ENCODE data around the gene IER5. TPM values are rescaled to one million over a fixed set of nuclear protein-coding genes. Genes with fewer than 3 reads are reported as not detected.

IER5 gene
- total and polyA plus RNA-seq, 2 of the 13 experiments (the other 11 are each of a cell fraction or from before 2014, with no cell fraction given) = 2.5 to 3.5 TPM

DNA sequence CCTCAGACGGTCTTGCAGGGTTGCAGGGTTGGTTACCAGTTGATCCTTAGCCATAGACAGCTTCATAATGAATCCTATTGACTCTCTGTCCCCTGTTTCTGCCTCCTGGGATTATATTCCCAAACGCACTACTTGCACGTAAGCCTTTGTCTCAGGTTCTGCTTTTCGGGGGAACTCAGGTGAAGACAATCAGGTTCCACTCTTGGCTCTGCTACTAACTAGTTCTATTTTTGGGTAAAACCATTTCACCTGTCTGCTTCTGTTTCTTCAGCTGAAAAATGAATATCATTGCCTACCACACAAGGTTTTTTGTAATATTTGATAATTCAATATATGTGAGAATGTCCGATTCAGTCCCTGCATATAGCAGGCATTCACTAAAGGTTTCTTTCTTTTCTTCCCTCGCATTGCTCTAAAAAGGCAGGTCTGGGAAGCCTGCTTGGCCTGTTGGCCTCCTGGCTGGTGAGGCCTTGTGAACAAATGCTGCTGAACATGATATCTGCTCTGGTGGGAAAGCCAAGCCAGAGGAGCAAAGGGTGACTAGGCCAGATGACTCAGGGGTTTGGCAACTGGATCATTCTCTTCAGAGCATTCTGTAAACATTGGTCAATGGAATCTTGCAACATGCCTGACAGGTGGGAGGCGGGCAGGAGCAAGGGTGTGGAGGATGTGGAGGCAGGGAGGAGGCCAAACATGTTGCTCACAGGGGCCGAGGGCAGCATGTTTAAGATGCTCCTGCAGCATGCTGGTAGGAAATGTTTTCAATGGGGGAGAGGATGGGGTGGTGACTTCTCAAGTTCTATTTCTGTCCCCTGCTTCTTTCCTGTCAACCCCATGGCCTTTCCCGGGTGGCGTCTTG, 23.8 kb downstream of the IER5 start (continued):
- TF ChIP-seq, protein P1, sequence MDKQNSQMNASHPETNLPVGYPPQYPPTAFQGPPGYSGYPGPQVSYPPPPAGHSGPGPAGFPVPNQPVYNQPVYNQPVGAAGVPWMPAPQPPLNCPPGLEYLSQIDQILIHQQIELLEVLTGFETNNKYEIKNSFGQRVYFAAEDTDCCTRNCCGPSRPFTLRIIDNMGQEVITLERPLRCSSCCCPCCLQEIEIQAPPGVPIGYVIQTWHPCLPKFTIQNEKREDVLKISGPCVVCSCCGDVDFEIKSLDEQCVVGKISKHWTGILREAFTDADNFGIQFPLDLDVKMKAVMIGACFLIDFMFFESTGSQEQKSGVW (CRISPR knock-in tag; IDR thresholded peaks at IDR 0.05; ENCODE audit: borderline replicate concordance) = peak; percentile 53; the same call in 1 of the 2 replicates
- TF ChIP-seq GFI1 (CRISPR knock-in tag; IDR thresholded peaks at IDR 0.05; ENCODE audit: borderline replicate concordance) (peak; percentile 69; the same call in 1 of the 2 replicates), ZNF605 (CRISPR knock-in tag; IDR thresholded peaks at IDR 0.05) (peak; percentile 91; the same call in 1 of the 2 replicates), ZNF143 (CRISPR knock-in tag; IDR thresholded peaks at IDR 0.05) (no peak), ZNF34 (CRISPR knock-in tag; IDR thresholded peaks at IDR 0.05; ENCODE audit: borderline replicate concordance) (peak; percentile 88; the same call in 1 of the 2 replicates), FOXJ3 (CRISPR knock-in tag; IDR thresholded peaks at IDR 0.05; ENCODE audit: borderline replicate concordance) (peak; percentile 77), SIN3B (IDR thresholded peaks at IDR 0.05; ENCODE audit: low read length) (no peak), KLF9 (CRISPR knock-in tag; IDR thresholded peaks at IDR 0.05; ENCODE audit: low read depth) (no peak), ZNF713 (CRISPR knock-in tag; IDR thresholded peaks at IDR 0.05) (no peak), ZNF670 (CRISPR knock-in tag; IDR thresholded peaks at IDR 0.05; ENCODE audit: borderline replicate concordance) (peak; percentile 94), SCMH1 (CRISPR knock-in tag; IDR thresholded peaks at IDR 0.05; ENCODE audit: borderline replicate concordance) (no peak), MED13 (CRISPR knock-in tag; IDR thresholded peaks at IDR 0.05) (no peak)
- TF ChIP-seq, protein P2, sequence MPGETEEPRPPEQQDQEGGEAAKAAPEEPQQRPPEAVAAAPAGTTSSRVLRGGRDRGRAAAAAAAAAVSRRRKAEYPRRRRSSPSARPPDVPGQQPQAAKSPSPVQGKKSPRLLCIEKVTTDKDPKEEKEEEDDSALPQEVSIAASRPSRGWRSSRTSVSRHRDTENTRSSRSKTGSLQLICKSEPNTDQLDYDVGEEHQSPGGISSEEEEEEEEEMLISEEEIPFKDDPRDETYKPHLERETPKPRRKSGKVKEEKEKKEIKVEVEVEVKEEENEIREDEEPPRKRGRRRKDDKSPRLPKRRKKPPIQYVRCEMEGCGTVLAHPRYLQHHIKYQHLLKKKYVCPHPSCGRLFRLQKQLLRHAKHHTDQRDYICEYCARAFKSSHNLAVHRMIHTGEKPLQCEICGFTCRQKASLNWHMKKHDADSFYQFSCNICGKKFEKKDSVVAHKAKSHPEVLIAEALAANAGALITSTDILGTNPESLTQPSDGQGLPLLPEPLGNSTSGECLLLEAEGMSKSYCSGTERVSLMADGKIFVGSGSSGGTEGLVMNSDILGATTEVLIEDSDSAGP (CRISPR knock-in tag; IDR thresholded peaks at IDR 0.05; ENCODE audit: borderline replicate concordance) = peak; percentile 72
- TF ChIP-seq, protein P3, sequence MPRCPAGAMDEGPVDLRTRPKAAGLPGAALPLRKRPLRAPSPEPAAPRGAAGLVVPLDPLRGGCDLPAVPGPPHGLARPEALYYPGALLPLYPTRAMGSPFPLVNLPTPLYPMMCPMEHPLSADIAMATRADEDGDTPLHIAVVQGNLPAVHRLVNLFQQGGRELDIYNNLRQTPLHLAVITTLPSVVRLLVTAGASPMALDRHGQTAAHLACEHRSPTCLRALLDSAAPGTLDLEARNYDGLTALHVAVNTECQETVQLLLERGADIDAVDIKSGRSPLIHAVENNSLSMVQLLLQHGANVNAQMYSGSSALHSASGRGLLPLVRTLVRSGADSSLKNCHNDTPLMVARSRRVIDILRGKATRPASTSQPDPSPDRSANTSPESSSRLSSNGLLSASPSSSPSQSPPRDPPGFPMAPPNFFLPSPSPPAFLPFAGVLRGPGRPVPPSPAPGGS (CRISPR knock-in tag; IDR thresholded peaks at IDR 0.05) = peak; percentile 81
- TF ChIP-seq, protein P4, sequence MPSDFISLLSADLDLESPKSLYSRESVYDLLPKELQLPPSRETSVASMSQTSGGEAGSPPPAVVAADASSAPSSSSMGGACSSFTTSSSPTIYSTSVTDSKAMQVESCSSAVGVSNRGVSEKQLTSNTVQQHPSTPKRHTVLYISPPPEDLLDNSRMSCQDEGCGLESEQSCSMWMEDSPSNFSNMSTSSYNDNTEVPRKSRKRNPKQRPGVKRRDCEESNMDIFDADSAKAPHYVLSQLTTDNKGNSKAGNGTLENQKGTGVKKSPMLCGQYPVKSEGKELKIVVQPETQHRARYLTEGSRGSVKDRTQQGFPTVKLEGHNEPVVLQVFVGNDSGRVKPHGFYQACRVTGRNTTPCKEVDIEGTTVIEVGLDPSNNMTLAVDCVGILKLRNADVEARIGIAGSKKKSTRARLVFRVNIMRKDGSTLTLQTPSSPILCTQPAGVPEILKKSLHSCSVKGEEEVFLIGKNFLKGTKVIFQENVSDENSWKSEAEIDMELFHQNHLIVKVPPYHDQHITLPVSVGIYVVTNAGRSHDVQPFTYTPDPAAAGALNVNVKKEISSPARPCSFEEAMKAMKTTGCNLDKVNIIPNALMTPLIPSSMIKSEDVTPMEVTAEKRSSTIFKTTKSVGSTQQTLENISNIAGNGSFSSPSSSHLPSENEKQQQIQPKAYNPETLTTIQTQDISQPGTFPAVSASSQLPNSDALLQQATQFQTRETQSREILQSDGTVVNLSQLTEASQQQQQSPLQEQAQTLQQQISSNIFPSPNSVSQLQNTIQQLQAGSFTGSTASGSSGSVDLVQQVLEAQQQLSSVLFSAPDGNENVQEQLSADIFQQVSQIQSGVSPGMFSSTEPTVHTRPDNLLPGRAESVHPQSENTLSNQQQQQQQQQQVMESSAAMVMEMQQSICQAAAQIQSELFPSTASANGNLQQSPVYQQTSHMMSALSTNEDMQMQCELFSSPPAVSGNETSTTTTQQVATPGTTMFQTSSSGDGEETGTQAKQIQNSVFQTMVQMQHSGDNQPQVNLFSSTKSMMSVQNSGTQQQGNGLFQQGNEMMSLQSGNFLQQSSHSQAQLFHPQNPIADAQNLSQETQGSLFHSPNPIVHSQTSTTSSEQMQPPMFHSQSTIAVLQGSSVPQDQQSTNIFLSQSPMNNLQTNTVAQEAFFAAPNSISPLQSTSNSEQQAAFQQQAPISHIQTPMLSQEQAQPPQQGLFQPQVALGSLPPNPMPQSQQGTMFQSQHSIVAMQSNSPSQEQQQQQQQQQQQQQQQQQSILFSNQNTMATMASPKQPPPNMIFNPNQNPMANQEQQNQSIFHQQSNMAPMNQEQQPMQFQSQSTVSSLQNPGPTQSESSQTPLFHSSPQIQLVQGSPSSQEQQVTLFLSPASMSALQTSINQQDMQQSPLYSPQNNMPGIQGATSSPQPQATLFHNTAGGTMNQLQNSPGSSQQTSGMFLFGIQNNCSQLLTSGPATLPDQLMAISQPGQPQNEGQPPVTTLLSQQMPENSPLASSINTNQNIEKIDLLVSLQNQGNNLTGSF (CRISPR knock-in tag; IDR thresholded peaks at IDR 0.05) = no peak
- TF ChIP-seq, protein P5, sequence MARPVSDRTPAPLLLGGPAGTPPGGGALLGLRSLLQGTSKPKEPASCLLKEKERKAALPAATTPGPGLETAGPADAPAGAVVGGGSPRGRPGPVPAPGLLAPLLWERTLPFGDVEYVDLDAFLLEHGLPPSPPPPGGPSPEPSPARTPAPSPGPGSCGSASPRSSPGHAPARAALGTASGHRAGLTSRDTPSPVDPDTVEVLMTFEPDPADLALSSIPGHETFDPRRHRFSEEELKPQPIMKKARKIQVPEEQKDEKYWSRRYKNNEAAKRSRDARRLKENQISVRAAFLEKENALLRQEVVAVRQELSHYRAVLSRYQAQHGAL (CRISPR knock-in tag; IDR thresholded peaks at IDR 0.05; ENCODE audit: not compliant biosample characterization) = peak; percentile 17
- TF ChIP-seq, protein P6, sequence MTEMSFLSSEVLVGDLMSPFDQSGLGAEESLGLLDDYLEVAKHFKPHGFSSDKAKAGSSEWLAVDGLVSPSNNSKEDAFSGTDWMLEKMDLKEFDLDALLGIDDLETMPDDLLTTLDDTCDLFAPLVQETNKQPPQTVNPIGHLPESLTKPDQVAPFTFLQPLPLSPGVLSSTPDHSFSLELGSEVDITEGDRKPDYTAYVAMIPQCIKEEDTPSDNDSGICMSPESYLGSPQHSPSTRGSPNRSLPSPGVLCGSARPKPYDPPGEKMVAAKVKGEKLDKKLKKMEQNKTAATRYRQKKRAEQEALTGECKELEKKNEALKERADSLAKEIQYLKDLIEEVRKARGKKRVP (CRISPR knock-in tag; IDR thresholded peaks at IDR 0.05) = peak in 1 of 2 experiments; percentile 91; a peak in 2 of 4 replicates
